ENCODE measurements around the gene GPX8. TPM values are rescaled to one million over a fixed set of nuclear protein-coding genes. Genes with fewer than 3 reads are reported as not detected.

GPX8 gene
- total and polyA plus RNA-seq, 2 of the 13 experiments (the other 11 are each of a cell fraction or from before 2014, with no cell fraction given): 0.33 to 0.94 TPM

GRCh38 chr5:55180016-55180415 is 20.0 kb downstream of the GPX8 start (continued):
- TF ChIP-seq SAFB2 (CRISPR knock-in tag; IDR thresholded peaks at IDR 0.05; ENCODE audit: borderline replicate concordance, low read depth): no peak

GRCh38 chr5:55187370-55187769 is 27.4 kb downstream of the GPX8 start:
- Histone ChIP-seq H3K79me2 (ENCODE audit: insufficient read depth, low read length) (no peaks in the 10 kb centered on the region), H3K4me2 (ENCODE audit: low read depth, low read length) (no peak overlapping the region), H2AFZ (ENCODE audit: low read length) (no peak overlapping the region), H3K27ac (ENCODE audit: extremely low read length, insufficient read depth, low read length) (no peak overlapping the region), H4K20me1 (ENCODE audit: insufficient read depth, low read length) (no peaks in the 10 kb centered on the region), H3K9ac (ENCODE audit: insufficient read depth, low read depth, low read length) (no peak overlapping the region), H3K4me3 (replicated peaks in 1 of 3; ENCODE audit: insufficient read depth in 1 of 3, low read depth in 2 of 3, low read length in 3 of 3) (no peak overlapping the region), H3K27me3 (ENCODE audit: control insufficient read depth in 1 of 2, insufficient read depth in 2 of 2, low read length in 2 of 2) (peaks cover 0 to 10% of the 10 kb centered on the region in 2 experiments; a peak in 2 of 5 replicates), H3K36me3 (replicated peaks in 1 of 2; ENCODE audit: control insufficient read depth in 1 of 2, insufficient read depth in 2 of 2, low read length in 2 of 2) (no peaks in the 10 kb centered on the region), H3K4me1 (ENCODE audit: insufficient read depth, low read length) (peaks cover 12% of the 10 kb centered on the region), H3K9me3 (ENCODE audit: low read length) (no peaks in the 10 kb centered on the region)
- FAIRE-seq: no peak
- ChIA-PET CTCF (ENCODE audit: low intra/inter-chr PET ratio, low total read pairs) (no interaction called here), POLR2A (no interaction called here)
- no TSS peak for BruUV-seq (replicated peaks)
- intact Hi-C loops (cut with micrococcal nuclease; ENCODE audit: unreplicated experiment) (loop anchor here (5.0 kb wide), 1 partner anchor 40 kb away; the partner anchor contains the start of gene MCIDAS), in situ Hi-C loops (cut with HindIII; ENCODE audit: extremely low pct_ligation_motif_present, low pct_unique_long_range_greater_than_20kb) (no loop called here)
- ATAC-seq: no peak
- TF ChIP-seq STAG1 (CRISPR knock-in tag; IDR thresholded peaks at IDR 0.05) (peak; percentile 17), MIXL1 (CRISPR knock-in tag; IDR thresholded peaks at IDR 0.05) (0 out of 2 replicates have a peak, but pooled peaks have one; percentile 16), MBD4 (IDR thresholded peaks at IDR 0.05; ENCODE audit: borderline replicate concordance, low read length) (no peak), ZEB1 (IDR thresholded peaks at IDR 0.05; ENCODE audit: insufficient replicate concordance, low read depth) (no peak), CTCF (CRISPR knock-in tag; IDR thresholded peaks at IDR 0.05) (0 out of 2 replicates have a peak, but pooled peaks have one; percentile 29)
- DNase-seq (ENCODE audit: low spot score): no peak
- 21% methylated on average over 4 of the region's 4 CpGs for WGBS (ENCODE audit: low lambda C conversion rate)

Measured in HepG2 (cell line).